ENCODE data around the gene ERLIN1. TPM values are rescaled to one million over a fixed set of nuclear protein-coding genes. Genes with fewer than 3 reads are reported as not detected.

ERLIN1 gene
- total and polyA plus RNA-seq, 10 of the 15 experiments (the other 5 are each of a cell fraction or from before 2014, with no cell fraction given) = 4.9 to 21.7 (median 13.0) TPM

DNA sequence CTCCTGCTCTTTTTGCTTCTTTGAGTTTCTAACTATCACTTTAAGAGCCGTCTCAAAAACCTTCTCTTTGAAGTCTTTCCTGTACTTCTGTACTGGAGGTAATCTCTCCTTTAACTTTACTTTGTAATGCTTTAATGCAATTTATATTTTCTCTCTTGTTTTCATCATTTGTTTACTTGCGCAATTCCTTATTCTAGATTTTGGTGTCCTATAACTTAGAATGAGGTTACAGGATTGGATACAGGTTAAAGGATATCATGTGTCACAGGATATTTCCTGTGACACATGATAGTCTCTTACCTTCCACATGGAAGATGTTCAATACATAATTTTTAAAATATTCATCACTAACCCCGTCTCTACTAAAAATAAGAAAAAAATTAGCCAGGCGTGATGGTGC, 61.7 kb downstream of the ERLIN1 start:
- 56% methylated on average over 4 of the region's 4 CpGs for WGBS (ENCODE audit: insufficient coverage, insufficient replicate concordance, low lambda C conversion rate, missing lambda C conversion rate)
- H4K20me1 ChIP-seq (ENCODE audit: control insufficient read depth, insufficient read depth) = no peaks in the 10 kb centered on the region
- no peak overlapping the region for H3K4me3 ChIP-seq
- no peak for TF ChIP-seq ETV6 (conservative IDR thresholded peaks at IDR 0.05 in 1 of 2, IDR thresholded peaks at IDR 0.05 in 1 of 2; ENCODE audit: borderline replicate concordance in 1 of 2, low read depth in 1 of 2)
- no peak for TF ChIP-seq ZBED1 (IDR thresholded peaks at IDR 0.05; ENCODE audit: borderline replicate concordance)
- no peak for TF ChIP-seq BHLHE40 (IDR thresholded peaks at IDR 0.05; ENCODE audit: borderline replicate concordance in 1 of 2, low read depth in 2 of 2, low read length in 1 of 2)
- no peak for TF ChIP-seq NR2F1 (conservative IDR thresholded peaks at IDR 0.05)
- TF ChIP-seq FOXM1 (IDR thresholded peaks at IDR 0.05; ENCODE audit: low read depth, low read length) = no peak
- TF ChIP-seq CBX5 (IDR thresholded peaks at IDR 0.05; ENCODE audit: low read depth) = no peak
- no peak for TF ChIP-seq NRF1 (conservative IDR thresholded peaks at IDR 0.05; ENCODE audit: low read depth, low read length)
- TF ChIP-seq, protein P1, sequence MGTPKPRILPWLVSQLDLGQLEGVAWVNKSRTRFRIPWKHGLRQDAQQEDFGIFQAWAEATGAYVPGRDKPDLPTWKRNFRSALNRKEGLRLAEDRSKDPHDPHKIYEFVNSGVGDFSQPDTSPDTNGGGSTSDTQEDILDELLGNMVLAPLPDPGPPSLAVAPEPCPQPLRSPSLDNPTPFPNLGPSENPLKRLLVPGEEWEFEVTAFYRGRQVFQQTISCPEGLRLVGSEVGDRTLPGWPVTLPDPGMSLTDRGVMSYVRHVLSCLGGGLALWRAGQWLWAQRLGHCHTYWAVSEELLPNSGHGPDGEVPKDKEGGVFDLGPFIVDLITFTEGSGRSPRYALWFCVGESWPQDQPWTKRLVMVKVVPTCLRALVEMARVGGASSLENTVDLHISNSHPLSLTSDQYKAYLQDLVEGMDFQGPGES (IDR thresholded peaks at IDR 0.05) = no peak
- TF ChIP-seq ZNF622 (IDR thresholded peaks at IDR 0.05) = no peak
- TF ChIP-seq BMI1 (IDR thresholded peaks at IDR 0.05; ENCODE audit: borderline replicate concordance) = no peak
- TF ChIP-seq, protein P2, sequence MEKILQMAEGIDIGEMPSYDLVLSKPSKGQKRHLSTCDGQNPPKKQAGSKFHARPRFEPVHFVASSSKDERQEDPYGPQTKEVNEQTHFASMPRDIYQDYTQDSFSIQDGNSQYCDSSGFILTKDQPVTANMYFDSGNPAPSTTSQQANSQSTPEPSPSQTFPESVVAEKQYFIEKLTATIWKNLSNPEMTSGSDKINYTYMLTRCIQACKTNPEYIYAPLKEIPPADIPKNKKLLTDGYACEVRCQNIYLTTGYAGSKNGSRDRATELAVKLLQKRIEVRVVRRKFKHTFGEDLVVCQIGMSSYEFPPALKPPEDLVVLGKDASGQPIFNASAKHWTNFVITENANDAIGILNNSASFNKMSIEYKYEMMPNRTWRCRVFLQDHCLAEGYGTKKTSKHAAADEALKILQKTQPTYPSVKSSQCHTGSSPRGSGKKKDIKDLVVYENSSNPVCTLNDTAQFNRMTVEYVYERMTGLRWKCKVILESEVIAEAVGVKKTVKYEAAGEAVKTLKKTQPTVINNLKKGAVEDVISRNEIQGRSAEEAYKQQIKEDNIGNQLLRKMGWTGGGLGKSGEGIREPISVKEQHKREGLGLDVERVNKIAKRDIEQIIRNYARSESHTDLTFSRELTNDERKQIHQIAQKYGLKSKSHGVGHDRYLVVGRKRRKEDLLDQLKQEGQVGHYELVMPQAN (conservative IDR thresholded peaks at IDR 0.05) = no peak
- TF ChIP-seq, protein P3, sequence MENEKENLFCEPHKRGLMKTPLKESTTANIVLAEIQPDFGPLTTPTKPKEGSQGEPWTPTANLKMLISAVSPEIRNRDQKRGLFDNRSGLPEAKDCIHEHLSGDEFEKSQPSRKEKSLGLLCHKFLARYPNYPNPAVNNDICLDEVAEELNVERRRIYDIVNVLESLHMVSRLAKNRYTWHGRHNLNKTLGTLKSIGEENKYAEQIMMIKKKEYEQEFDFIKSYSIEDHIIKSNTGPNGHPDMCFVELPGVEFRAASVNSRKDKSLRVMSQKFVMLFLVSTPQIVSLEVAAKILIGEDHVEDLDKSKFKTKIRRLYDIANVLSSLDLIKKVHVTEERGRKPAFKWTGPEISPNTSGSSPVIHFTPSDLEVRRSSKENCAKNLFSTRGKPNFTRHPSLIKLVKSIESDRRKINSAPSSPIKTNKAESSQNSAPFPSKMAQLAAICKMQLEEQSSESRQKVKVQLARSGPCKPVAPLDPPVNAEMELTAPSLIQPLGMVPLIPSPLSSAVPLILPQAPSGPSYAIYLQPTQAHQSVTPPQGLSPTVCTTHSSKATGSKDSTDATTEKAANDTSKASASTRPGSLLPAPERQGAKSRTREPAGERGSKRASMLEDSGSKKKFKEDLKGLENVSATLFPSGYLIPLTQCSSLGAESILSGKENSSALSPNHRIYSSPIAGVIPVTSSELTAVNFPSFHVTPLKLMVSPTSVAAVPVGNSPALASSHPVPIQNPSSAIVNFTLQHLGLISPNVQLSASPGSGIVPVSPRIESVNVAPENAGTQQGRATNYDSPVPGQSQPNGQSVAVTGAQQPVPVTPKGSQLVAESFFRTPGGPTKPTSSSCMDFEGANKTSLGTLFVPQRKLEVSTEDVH (IDR thresholded peaks at IDR 0.05; ENCODE audit: low read depth, partially characterized antibody) = no peak
- no peak for TF ChIP-seq ATF7 (IDR thresholded peaks at IDR 0.05; ENCODE audit: low read depth)
- TF ChIP-seq KAT2A (conservative IDR thresholded peaks at IDR 0.05; ENCODE audit: control insufficient read depth, low read depth, low read length) = no peak
- TF ChIP-seq KLF5 (IDR thresholded peaks at IDR 0.05; ENCODE audit: partially characterized antibody) = no peak
- TF ChIP-seq NR2C2 (IDR thresholded peaks at IDR 0.05; ENCODE audit: borderline replicate concordance, control insufficient read depth, insufficient read length, low read depth) = no peak
- no peak overlapping the region for H3K4me2 ChIP-seq (ENCODE audit: control insufficient read depth, insufficient read depth)
- ChIA-PET SMC1A (ENCODE audit: uncharacterized antibody, unreplicated experiment) (no interaction called here), RAD21 (ENCODE audit: unreplicated experiment) (no interaction called here), POLR2A (interaction anchor here (0.7 kb wide), 1 partner anchor 533 kb away, joined by 3 read pairs; no protein-coding TSS in a partner anchor), CTCF (no interaction called here)
- no peaks in the 10 kb centered on the region for H3K79me2 ChIP-seq (ENCODE audit: control insufficient read depth, insufficient read depth, low read length)
- no peaks in the 10 kb centered on the region for H3K9me3 ChIP-seq (replicated peaks; ENCODE audit: control insufficient read depth, insufficient read depth, low read length)
- H3K4me1 ChIP-seq (ENCODE audit: control insufficient read depth, insufficient read depth, low read length) = no peaks in the 10 kb centered on the region
- no peak overlapping the region for H2AFZ ChIP-seq (ENCODE audit: control insufficient read depth, low read depth, low read length)
- no peaks in the 10 kb centered on the region for H3K36me3 ChIP-seq (ENCODE audit: control insufficient read depth in 2 of 2, insufficient read depth in 2 of 2, low read length in 1 of 2)
- no peaks in the 10 kb centered on the region for H3K27me3 ChIP-seq (replicated peaks in 1 of 2; ENCODE audit: control insufficient read depth in 2 of 2, insufficient read depth in 2 of 2, low read length in 1 of 2)
- BruUV-seq (replicated peaks) = no TSS peak
- DNase-seq (ENCODE audit: low read depth, low spot score) = no peak
- no peak for ATAC-seq
- FAIRE-seq = no peak
- H3K27ac ChIP-seq (ENCODE audit: control insufficient read depth, insufficient read depth) = no peak overlapping the region
- in situ Hi-C loops (cut with MboI) = no loop called here
- intact Hi-C loops (cut with micrococcal nuclease; ENCODE audit: unreplicated experiment) = no loop called here
- no peak overlapping the region for H3K9ac ChIP-seq (ENCODE audit: control insufficient read depth, insufficient read depth, low read length)
